Myocyte (in vitro differentiated cells): ENCODE measurements around the gene XKR7. TPM values are rescaled to one million over a fixed set of nuclear protein-coding genes. Genes with fewer than 3 reads are reported as not detected.

Experiments
- DNase-seq: peaks from one replicate; pipeline ENCODE4 v3.0.0-alpha.2; 2012; ENCODE audit warnings: low read depth
- total RNA-seq: library from RNA; depleted of rRNA; stranded (reverse); fragments of >200 nt; gene quantifications from 2 replicates; pipeline ENCODE4 v1.2.3, GENCODE V29; 2014

The XKR7 gene
- total RNA-seq, 1 donor from 2014 or later = not detected

DNA sequence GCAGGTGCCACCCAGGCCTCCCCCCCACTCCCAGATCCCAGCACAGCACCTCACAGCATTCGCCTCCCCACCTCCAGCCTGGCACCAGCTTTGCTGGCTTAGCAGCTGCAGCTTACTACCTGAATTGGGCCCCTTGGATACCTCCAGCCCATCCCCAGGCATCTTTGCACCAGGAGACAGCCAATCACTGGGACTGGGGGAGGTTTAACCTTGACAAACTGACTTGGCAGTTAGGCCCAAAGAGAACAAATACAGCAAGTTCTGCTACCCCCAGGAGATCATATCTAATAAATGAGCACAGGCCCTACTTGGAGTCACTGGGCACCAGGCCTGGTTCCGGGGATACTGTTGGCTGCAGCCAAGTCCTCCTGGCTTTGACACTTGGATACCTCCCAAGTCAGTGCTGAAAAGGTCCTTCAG lies 24.9 kb upstream of the XKR7 start:
- no peak for DNase-seq

GRCh38 chr20:31945319-31945718 lies 22.6 kb upstream of the XKR7 start:
- no peak for DNase-seq

- DNase-seq = no peak
Measured at GRCh38 chr20:31945785-31946184, 22.2 kb upstream of the XKR7 start.

GRCh38 chr20:31948008-31948407 lies 19.9 kb upstream of the XKR7 start:
- no peak for DNase-seq

DNA sequence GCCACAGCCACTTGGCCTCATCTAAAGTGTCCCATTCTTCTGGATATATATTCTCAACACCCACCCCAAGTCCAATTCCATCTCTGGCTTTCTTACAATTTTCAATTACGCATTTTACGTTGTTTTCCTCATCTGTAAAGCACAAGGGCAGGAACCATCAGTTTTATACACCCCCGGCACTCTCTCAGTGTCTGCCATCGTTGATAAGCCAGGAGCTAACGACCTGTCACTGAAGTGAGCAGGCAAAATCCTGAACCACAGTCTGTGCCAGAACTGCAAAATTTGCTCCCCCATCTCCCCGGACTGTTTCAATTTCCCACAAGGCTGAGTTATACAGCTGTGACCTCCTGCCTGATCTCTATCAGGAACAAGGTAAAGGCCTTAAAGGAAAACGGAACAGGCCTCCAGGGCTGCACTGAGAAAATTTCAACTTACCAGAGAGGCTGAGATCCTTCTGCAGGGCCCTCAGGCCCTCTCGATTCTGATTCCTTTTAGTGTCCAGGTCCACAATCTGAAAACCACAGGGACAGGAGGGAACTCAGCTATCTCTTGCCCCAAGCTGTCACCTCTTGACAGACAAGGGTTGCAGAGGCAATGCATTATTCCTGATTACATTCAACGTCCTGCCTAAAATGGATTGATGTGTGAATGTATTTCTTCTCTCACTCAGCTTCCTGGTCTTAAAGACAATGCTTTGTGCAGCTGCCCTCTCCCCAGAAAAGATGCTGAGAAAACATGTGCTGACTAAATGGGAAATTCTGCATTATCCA lies 17.9 kb upstream of the XKR7 start:
- no peak for DNase-seq

GRCh38 chr20:31951203-31951529 lies 16.8 kb upstream of the XKR7 start:
- DNase-seq = no peak

GRCh38 chr20:31951530-31952453 lies 16.2 kb upstream of the XKR7 start, which contains the start of gene PDRG1:
TSS of gene PDRG1 (minus strand) at chr20:31952046. CDS start at chr20:31951961, 85 bp downstream.
- DNase-seq = peak; percentile 97

- DNase-seq = no peak
Measured at GRCh38 chr20:31953556-31954148, 14.3 kb upstream of the XKR7 start.

DNA sequence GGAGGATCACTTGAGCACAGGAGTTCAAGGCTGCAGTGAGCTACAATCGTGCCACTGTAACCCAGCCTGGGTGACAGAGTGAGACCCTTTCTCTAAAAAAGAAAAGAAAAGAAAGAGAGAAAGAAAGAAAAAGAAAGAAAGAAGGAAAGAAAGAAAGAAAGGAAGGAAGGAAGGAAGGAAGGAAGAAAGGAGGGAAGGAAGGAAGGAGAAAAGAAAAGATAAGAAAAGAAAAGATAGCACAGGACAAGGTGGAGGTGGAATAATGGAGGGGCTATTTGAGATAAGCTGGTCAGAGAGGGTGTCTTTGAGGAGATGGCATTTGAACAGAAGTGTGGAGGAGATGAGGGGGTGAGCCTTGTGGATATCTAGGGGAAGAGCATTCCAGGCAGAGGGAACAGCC lies 13.5 kb upstream of the XKR7 start:
- no peak for DNase-seq

DNA sequence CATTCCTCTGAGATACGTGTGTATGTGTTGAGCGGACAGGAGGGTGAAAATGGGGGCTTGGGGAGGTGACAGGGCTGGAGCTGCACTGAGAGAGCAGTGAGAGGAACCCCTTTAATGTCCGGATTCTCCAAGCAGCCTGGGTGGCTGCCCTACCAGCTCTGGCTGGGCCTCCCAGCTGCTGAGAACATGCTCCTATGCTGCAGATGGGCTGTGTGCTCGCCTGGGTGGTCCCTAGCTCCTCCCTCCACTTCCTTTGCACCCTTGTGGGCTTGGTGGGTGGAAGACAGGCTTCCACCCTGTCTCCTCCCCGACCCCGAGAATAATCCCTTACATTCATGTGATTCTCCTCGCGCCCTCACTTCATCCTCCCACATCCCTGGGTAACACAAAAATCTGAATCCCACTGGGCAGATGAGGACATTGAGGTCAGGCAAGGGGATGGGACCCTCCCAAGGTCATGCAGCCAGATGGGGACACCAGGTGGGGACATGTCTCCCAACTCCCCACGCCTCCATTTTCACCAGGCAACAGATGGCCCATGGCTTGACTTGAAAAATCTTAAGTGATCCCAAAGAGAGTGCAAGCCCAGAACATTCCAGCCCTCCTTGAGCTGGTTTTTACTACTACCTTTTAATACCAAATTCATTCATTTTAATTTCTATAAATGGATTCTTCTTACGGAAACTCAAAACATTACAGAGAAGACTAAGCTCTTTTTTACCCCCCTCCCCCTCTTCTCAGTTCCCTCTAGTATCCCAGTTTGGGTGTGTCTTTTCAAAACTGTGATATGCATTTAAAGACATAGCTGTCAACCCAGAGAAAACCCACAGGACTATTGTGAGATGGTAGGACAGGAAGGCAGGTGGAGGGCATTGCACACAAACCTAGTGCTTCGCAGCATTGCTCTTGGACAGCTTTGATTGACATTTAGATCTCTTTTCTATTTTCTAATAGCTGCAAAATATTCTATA lies 11.1 kb upstream of the XKR7 start:
- DNase-seq = no peak

- no peak for DNase-seq
Measured at GRCh38 chr20:31962761-31963160, 5.2 kb upstream of the XKR7 start.

- DNase-seq = no peak
Measured at GRCh38 chr20:31963889-31964288, 4.1 kb upstream of the XKR7 start.

DNA sequence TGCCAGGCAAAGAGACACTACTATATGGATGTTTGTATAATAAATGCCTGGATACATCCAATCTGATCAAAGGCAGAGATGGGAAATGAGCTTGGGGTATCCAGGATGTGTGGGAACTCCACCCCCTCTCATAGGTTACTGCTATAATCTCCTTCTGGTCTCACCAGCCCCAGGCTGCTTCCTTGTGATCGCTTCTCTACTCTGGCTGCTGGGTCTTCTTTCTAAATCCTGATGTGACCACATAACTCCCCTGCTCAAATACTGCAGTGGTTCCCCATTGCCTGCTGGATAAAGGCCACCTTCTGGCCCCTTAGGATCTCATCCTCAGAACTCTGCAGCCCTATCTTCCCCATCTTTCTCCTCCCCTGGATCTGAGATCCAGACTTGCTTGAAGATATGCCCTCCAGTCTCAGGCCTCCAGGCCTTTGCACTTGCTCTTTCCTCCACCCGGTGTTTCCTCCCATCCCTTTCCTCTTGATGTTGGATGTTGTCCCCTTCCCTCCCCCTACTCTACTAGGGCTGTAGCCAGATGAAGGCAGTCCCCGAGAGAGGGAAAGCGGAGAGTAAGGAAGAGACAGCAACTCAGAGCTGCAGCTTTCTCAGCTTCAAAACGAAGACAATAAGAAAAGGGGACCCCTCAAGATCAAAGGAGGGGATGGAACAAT lies 828 bp upstream of the XKR7 start:
- DNase-seq = no peak

GRCh38 chr20:31968291-31969126 lies 558 bp downstream of the XKR7 start:
- DNase-seq = peak; percentile 71

DNA sequence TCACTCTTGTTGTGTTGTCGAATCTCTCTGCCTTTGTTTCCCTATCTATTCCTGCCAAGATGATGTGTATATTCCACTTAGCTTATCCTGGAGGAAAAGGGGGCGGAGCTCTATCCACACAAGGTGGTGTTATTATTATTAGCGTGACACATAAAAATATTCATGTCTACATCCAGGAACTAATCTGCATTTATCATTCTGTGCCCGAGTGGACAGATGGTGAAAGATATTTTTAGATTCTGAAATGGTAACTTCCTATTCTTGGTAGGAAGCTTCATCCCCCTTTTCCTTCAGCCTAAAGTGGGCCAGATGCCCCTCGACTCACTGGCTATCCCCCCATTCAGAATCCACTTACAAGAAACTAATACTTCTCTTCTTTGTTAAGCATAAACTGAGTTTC lies 2.0 kb downstream of the XKR7 start:
- no peak for DNase-seq

DNA sequence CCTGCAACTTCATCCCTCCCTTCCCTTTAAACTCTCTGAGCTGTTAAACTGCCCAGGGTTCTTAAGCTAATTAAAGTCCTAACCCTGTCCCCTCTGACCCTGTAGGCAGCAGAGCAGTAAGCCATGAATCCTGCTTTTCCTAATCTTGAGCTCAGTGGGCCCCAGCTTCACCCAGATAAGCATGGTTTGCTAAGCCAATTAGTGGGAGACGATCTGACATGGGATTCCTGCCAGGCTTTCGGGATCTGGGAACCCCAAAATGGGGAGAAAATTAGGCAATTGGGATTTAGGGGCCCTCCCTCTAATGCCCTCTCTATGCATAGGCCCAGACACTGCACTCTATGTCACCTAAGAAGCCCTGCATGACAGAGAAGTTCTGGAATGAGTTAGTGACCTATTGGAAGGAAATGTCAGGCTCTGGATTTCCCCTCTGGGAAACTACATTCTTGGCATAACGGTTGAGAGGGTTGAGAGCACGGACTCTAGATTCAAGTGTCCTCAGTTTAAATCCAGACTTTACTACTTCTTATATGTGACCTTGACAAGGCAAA lies 4.6 kb downstream of the XKR7 start:
- no peak for DNase-seq

DNA sequence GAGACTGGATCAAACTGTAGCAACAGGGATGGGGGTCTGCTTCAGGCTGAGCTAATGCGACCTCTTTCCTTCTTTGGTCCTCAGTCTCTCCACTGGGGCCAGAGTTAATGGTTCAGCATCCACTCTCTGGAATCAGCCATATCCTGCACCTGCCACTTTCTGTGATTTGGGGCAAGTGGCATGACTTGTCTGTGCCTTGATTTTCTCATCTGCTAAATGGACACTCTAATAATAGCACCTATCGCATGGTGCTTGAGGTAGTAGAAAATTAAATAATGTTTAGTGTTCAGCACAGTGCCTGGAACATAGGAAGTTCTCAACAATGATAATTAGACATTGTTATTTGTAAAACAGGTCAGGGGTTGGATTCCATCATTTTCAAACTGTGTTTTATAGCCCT lies 6.3 kb downstream of the XKR7 start:
- no peak for DNase-seq

DNA sequence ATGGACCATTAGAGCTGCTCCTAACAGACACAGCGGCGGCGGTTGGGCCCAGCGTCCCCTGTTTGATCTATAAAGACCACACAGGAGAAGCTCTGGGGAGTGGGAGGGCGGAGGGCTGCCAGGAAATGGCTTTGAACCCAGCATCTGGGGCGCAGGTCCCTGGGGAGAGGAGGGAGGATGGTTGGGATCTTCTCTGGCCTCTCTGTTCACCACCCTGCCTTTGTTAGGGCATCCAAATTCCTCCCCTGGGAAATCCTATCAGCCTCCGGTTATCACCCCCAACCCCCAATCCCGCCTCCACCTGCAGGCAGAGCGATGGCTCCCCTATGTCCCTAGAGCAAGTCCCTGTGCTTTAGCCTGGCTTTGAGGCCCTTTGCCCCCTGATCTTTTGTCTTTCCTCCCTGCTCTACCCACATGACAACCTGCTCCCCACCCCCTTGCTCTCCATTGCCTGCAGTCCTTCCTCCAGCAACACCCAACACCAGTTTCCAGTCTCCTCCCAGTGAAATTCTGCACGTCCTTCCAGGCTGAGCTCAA lies 7.1 kb downstream of the XKR7 start:
- DNase-seq = no peak

GRCh38 chr20:31975874-31976273 lies 7.9 kb downstream of the XKR7 start:
- DNase-seq = no peak
